ENCODE results near the gene DUSP12. TPM values are rescaled to one million over a fixed set of nuclear protein-coding genes. Genes with fewer than 3 reads are reported as not detected.

DUSP12 gene
- total and polyA plus RNA-seq, 9 of the 15 experiments (the other 6 are each of a cell fraction or from before 2014, with no cell fraction given): 10.4 to 81.4 (median 43.6) TPM

DNA sequence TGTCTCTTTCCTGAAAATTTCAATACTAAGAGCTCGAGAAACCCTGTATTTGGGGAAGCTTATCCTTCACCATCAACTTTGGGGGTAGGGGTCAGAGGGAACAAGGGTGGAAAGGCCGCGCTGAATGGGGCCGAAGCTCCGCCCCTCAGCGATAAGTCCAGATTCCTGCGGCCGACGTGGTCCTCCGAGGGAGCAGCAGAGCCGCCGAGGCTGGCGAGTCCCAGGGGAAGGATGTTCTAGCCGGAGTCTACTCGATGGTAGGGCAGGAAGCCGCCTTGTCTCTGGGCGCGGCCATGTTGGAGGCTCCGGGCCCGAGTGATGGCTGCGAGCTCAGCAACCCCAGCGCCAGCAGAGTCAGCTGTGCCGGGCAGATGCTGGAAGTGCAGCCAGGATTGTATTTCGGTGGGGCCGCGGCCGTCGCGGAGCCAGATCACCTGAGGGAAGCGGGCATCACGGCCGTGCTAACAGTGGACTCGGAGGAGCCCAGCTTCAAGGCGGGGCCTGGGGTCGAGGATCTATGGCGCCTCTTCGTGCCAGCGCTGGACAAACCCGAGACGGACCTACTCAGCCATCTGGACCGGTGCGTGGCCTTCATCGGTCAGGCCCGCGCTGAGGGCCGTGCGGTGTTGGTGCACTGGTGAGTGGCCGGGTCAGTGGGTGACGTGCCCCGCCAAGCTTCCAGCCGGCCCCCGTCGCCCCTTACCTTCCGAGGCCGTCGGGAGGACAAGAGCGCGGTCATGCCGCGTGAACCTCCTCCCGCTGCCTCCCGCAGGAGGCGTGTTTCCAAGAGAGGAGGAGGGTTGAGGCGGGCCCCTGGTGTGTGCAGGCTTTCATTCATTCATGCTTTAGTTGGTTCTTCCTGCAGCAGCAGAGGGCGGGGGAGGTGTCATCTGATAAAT is at the start of gene DUSP12 (continued):
- TF ChIP-seq SMARCB1 (IDR thresholded peaks at IDR 0.05; ENCODE audit: insufficient read length, low read depth) (no peak), SRF (CRISPR knock-in tag; IDR thresholded peaks at IDR 0.05) (0 out of 4 replicates have a peak, but pooled peaks of 1 of the 2 experiments have one; percentile 24), SETDB1 (IDR thresholded peaks at IDR 0.05; ENCODE audit: low read length) (no peak), TEAD4 (IDR thresholded peaks at IDR 0.05; ENCODE audit: low read length) (peak; percentile 51), TEAD4 (CRISPR knock-in tag; IDR thresholded peaks at IDR 0.05; ENCODE audit: borderline replicate concordance) (0 out of 2 replicates have a peak, but pooled peaks have one; percentile 40), MTA3 (IDR thresholded peaks at IDR 0.05; ENCODE audit: borderline replicate concordance) (no peak), CSDE1 (IDR thresholded peaks at IDR 0.05) (no peak), RCOR1 (IDR thresholded peaks at IDR 0.05; ENCODE audit: borderline replicate concordance in 1 of 2, low read depth in 2 of 2, low read length in 2 of 2) (peak; percentile 57 to 75; a peak in 3 of 4 replicates), ZNF785 (CRISPR knock-in tag; IDR thresholded peaks at IDR 0.05) (no peak), RFX7 (CRISPR knock-in tag; IDR thresholded peaks at IDR 0.05) (no peak), ZNF143 (CRISPR knock-in tag; IDR thresholded peaks at IDR 0.05) (no peak), ZNF282 (CRISPR knock-in tag; IDR thresholded peaks at IDR 0.05) (no peak; the same call in none of the 2 replicates), SPI1 (IDR thresholded peaks at IDR 0.05; ENCODE audit: borderline replicate concordance, low read depth, low read length) (no peak), CHCHD3 (CRISPR knock-in tag; IDR thresholded peaks at IDR 0.05) (no peak), SOX6 (IDR thresholded peaks at IDR 0.05) (0 out of 2 replicates have a peak, but pooled peaks have one; percentile 37), ZFP36 (IDR thresholded peaks at IDR 0.05; ENCODE audit: low read depth, low read length, partially characterized antibody) (no peak), NELFE (IDR thresholded peaks at IDR 0.05; ENCODE audit: insufficient read depth, insufficient read length) (no peak), PHF20 (IDR thresholded peaks at IDR 0.05; ENCODE audit: partially characterized antibody) (peak; percentile 84)
- TF ChIP-seq, protein P1, sequence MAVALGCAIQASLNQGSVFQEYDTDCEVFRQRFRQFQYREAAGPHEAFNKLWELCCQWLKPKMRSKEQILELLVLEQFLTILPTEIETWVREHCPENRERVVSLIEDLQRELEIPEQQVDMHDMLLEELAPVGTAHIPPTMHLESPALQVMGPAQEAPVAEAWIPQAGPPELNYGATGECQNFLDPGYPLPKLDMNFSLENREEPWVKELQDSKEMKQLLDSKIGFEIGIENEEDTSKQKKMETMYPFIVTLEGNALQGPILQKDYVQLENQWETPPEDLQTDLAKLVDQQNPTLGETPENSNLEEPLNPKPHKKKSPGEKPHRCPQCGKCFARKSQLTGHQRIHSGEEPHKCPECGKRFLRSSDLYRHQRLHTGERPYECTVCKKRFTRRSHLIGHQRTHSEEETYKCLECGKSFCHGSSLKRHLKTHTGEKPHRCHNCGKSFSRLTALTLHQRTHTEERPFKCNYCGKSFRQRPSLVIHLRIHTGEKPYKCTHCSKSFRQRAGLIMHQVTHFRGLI (CRISPR knock-in tag; IDR thresholded peaks at IDR 0.05): no peak
- TF ChIP-seq, protein P2, sequence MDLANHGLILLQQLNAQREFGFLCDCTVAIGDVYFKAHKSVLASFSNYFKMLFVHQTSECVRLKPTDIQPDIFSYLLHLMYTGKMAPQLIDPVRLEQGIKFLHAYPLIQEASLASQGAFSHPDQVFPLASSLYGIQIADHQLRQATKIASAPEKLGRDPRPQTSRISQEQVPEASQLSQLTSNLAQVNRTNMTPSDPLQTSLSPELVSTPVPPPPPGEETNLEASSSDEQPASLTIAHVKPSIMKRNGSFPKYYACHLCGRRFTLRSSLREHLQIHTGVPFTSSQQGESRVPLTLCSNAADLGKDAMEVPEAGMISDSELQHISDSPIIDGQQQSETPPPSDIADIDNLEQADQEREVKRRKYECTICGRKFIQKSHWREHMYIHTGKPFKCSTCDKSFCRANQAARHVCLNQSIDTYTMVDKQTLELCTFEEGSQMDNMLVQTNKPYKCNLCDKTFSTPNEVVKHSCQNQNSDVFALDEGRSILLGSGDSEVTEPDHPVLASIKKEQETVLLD (IDR thresholded peaks at IDR 0.05): no peak
- TF ChIP-seq, protein P3, sequence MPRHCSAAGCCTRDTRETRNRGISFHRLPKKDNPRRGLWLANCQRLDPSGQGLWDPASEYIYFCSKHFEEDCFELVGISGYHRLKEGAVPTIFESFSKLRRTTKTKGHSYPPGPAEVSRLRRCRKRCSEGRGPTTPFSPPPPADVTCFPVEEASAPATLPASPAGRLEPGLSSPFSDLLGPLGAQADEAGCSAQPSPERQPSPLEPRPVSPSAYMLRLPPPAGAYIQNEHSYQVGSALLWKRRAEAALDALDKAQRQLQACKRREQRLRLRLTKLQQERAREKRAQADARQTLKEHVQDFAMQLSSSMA (CRISPR knock-in tag; IDR thresholded peaks at IDR 0.05): peak; percentile 53; the same call in 1 of the 2 replicates
- TF ChIP-seq, protein P4, sequence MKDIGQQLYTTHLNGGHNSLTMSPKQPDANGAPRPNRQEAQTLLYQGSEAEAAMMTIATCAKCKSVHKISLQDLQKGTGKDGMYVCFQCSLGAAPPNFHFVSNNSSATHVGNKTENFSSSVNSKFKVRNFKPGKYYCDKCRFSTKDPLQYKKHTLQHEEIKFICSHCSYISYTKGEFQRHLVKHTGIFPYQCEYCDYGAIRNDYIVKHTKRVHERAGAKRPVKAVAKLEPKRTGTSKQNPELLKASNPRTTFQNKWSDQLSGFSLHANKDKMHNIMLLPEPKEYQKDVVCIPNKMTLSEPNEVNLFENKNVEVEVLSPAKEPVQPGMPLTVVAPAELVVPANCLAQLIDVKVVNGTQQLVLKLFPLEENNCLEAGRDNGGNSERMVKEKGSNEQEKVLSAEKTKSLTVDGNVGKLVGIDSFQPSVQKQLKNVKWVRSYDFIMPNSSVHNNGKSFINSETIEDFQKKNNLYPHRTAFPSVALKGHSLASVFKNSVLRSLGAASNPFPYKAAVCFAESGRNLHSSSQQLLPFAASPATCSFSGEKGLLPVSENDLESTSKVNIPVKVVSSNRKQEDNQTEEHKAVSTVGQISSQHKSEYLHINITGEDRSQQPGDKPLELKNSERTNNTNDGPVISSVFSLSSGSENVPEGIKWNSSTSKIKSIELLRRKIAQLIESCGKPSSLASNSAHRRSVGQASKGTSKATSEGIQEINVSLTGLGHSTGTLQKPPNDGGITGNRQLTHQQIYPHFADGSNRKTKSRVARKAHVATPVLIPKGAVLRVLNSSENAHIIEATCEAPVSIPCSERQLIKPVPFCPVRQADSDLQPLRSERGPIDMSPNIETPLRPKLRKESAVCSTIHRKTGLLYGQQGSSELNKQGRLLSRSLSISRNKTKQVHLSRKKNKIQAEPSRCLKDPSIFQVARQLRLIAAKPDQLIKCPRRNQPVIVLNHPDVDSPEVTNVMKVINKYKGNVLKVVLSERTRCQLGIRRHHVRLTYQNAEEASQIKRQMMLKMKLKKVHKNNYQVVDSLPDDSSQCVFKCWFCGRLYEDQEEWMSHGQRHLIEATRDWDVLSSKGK (CRISPR knock-in tag; IDR thresholded peaks at IDR 0.05): no peak
